H1 (cell line): Measurements from ENCODE around the gene ALG14. TPM values are rescaled to one million over a fixed set of nuclear protein-coding genes. Genes with fewer than 3 reads are reported as not detected.

Experiments
- ATF3 ChIP-seq: IDR thresholded peaks from 2 replicates; pipeline ENCODE4 v1.6.1; 2011; ENCODE audit warnings: low read depth, mild to moderate bottlenecking, low read length; ENCODE audit not compliant: insufficient read depth
- polyA plus RNA-seq, 7 experiments: library from polyadenylated mRNA; depleted of rRNA in 3 of 7; stranded (reverse) in 5 of 7; unstranded in 2 of 7; fragments of >200 nt in 5 of 7; fragments of 200-250 nt in 2 of 7; gene quantifications; 1 replicate in 5 of 7; 2 replicates in 1 of 7; 4 replicates in 1 of 7; pipeline versions ENCODE4 v1.2.1 to v1.2.3, GENCODE V29; 2011 to 2013; ENCODE audit warnings: missing spikeins in 2 of 7, mixed read lengths in 2 of 7
- total RNA-seq: library from RNA; stranded (reverse); fragmentation: NEBNext Ultra II Directional; extraction: Animal tissue kit (Norgen Biotek cat#: 25700); gene quantifications from 2 replicates; pipeline ENCODE4 v1.2.1, GENCODE V29; 2021

Gene ALG14
- total and polyA plus RNA-seq, 2 of the 8 experiments (the other 6 are each of a cell fraction or from before 2014, with no cell fraction given) = 0.95 to 1.3 TPM

DNA sequence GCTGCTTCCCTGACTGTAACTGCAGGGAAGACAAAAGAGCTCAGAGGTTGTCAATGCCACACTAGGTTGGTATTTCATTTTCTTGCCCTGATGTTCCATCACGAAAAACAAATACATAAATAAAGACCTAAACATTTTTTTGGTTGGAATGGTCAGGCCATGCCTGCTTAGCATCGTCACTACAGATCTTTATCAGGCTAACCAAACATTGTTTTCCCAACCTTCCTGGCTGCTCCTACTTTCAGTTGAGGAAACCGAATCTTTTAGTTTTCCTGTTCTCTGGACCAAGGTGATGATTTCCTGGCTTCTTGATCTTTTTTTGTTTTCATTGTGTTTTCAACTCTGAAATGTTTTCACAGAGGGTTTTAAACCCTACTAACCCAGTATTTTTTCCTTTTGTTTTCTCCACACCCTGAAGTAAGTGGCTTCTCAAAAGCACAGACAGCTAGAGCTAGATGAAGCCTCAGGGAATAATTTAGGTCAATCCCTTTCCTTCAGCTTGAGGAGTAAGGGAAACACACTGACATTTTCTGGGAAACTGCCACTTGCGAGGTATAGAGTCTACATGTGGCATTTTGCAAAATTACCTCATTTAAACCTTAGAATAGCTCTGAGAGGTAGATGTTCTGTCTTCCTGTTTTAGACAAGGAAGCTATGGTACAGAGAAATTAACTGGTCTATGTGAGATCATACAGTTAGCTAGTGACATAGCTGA, 78.7 kb downstream of the ALG14 start (continued):
- no peak for TF ChIP-seq ATF3
